Right lobe of liver (tissue), 4 donors: ENCODE data around the gene AUH.

Experiments
- POLR2A ChIP-seq: fragments of 450-650 bp; IDR thresholded peaks from one replicate; pipeline ENCODE4 v1.6.1; 2017; ENCODE audit warnings: antibody characterized with exemption, mild to moderate bottlenecking
- TF ChIP-seq, protein P1 (sequence below), 4 donors: fragments of 200-600 bp in 3 of 4; fragments of 450-650 bp in 1 of 4; IDR thresholded peaks; one replicate each; pipeline versions ENCODE4 v1.5.1 to v1.8.0; 2016 to 2022; ENCODE audit warnings: antibody characterized with exemption in 4 of 4, mild to moderate bottlenecking in 2 of 4
- donor health status: DM: no; HTN: no; CAD: no.
- donor health status: DM: no; HTN: no; CAD: no.
- donor health status: DM: no; HTN: yes; CAD: no.

DNA sequence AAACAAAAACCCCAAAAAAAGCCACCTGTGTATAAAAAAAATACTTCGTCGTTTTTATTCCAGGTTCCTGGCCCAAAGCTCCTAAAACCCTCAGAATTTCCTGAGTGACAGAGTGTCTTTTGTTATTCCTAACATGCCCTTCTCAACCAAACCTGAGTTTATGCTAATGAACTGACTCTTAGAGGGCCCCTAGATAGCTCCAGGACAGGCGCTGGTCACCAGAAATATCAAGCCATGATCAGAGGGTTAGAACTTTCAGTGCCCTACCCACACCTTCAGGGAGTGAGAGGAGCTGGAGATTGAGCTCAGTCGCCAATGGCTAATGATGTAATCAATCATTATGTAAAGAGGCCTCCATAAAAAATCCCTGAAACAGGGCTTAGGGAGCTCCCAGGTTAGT lies 15.7 kb downstream of the AUH start:
- TF ChIP-seq, protein P1, sequence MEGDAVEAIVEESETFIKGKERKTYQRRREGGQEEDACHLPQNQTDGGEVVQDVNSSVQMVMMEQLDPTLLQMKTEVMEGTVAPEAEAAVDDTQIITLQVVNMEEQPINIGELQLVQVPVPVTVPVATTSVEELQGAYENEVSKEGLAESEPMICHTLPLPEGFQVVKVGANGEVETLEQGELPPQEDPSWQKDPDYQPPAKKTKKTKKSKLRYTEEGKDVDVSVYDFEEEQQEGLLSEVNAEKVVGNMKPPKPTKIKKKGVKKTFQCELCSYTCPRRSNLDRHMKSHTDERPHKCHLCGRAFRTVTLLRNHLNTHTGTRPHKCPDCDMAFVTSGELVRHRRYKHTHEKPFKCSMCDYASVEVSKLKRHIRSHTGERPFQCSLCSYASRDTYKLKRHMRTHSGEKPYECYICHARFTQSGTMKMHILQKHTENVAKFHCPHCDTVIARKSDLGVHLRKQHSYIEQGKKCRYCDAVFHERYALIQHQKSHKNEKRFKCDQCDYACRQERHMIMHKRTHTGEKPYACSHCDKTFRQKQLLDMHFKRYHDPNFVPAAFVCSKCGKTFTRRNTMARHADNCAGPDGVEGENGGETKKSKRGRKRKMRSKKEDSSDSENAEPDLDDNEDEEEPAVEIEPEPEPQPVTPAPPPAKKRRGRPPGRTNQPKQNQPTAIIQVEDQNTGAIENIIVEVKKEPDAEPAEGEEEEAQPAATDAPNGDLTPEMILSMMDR (IDR thresholded peaks at IDR 0.05) = no peak
- no peak for TF ChIP-seq POLR2A
